ENCODE results near the gene CEBPA. TPM values are rescaled to one million over a fixed set of nuclear protein-coding genes. Genes with fewer than 3 reads are reported as not detected.

The CEBPA gene
- total RNA-seq, 6 experiments from 2014 or later: 53.9 to 163 (median 119) TPM

DNA sequence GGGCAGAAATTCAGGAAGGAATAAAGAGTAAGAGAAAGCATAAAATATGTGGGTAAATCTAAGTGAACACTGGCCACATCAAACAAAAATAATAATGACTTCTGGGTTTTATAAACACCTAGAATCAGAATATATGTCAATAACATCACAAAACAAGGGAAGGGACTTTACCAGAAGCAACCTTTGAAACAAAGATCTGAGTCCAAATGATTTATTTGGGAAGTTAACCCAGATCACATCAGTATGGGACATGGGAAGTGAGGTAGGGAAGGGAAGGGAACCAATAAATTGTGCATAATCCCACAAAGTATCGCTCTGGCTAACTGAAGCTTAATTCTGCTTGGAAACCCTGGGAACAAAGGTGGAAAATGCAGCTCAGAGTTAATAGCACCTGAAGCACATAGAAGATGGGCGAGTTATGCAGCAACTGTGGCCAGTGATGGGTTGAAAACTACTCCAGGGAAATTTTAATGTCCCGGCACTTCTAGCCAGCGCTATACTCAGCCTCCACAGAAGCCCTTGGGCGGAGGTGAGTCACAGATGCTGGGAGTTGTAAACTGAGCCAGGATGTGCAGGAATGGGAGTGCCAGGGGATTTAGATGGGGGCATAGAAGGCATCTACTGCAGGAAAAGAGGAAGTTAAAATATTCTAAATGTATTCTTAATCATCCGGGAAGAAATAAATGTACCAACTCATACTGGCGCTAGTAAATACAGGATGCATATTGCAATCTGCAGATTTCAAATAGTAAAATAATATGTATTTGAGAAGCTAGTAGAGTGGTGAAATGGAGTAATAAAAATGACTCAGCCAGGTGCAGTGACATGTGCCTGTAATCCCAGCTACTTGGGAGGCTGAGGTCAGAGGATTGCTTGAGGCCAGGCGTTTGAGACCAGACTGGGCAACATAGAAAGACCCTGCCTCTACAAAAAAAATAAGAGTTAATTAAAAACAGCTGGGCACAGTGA lies 37.0 kb upstream of the CEBPA start:
- Histone ChIP-seq H3K27me3 (no peaks in the 10 kb centered on the region), H3K36me3 (no peaks in the 10 kb centered on the region), H3K9me3 (no peaks in the 10 kb centered on the region), H3K4me1 (peaks cover 0 to 17% (median 0%) of the 10 kb centered on the region in 4 donors), H3K27ac (no peak overlapping the region), H3K4me3 (no peak overlapping the region)
- intact Hi-C loops (cut with DNase I): loop anchor here in 1 of 2 donors (10.0 kb wide), 1 partner anchor 66 kb away; no protein-coding TSS in a partner anchor
- ATAC-seq: peak in 2 of 4 donors; percentile 26 to 28
- WGBS (ENCODE audit: insufficient coverage, low coverage, low lambda C conversion rate, missing lambda C conversion rate): 65% methylated on average over 6 of the region's 8 CpGs
- no peak for TF ChIP-seq CTCF (IDR thresholded peaks at IDR 0.05)
- no peak for TF ChIP-seq POLR2A (IDR thresholded peaks at IDR 0.05)
- DNase-seq: no peak

DNA sequence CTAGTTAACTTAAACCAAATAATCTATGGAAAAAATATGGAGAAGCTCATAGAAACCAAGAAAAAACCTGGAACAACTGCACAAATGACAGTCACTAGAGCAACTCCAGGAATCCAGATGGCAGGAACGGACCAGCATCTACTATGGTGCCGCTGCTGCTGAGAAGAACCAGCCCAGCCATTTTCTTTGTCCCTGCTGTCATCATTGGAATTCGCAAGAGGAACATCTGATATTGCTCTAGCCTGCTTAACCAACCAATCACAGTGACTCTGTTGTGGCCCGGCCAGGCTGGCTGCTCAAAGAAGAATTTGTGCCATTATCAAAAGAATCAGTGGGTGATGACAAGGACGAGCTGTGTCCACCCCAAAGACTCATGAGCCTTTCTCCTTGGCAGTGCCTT lies 33.1 kb upstream of the CEBPA start:
- H3K27ac ChIP-seq: no peak overlapping the region
- no peak for TF ChIP-seq POLR2A (IDR thresholded peaks at IDR 0.05)
- no peak for TF ChIP-seq CTCF (IDR thresholded peaks at IDR 0.05)
- no peak overlapping the region for H3K4me3 ChIP-seq
- WGBS (ENCODE audit: insufficient coverage, low coverage, low lambda C conversion rate, missing lambda C conversion rate): 75% methylated on average over 2 of the region's 5 CpGs
- intact Hi-C loops (cut with DNase I): loop anchor here in 1 of 2 donors (10.0 kb wide), 1 partner anchor 69 kb away; no protein-coding TSS in a partner anchor
- H3K36me3 ChIP-seq: no peaks in the 10 kb centered on the region
- ATAC-seq: no peak
- no peaks in the 10 kb centered on the region for H3K27me3 ChIP-seq
- DNase-seq: no peak
- H3K4me1 ChIP-seq: peaks cover 0 to 18% (median 6%) of the 10 kb centered on the region in 4 donors
- no peaks in the 10 kb centered on the region for H3K9me3 ChIP-seq

DNA sequence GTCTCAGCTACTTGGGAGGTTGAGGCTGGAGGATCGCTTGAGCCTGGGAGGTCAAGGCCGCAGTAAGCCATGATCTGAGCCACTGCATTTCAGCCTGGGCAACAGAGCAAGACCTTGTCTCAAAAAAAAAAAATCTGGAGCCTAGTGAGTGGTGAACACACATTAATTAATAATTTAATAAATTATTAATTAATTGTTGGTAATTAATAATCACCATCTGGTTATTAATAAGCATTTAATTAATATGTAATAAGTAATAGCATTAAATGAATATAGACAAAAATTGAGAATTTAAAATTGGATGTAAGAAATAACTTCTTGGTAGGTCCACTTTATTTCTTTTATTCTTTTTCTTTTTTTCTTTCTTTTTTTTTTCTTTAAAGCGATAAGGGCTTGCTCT lies 31.9 kb upstream of the CEBPA start:
- Histone ChIP-seq H3K36me3 (no peaks in the 10 kb centered on the region), H3K4me3 (no peak overlapping the region), H3K4me1 (peaks cover 0 to 30% (median 11%) of the 10 kb centered on the region in 4 donors), H3K27me3 (no peaks in the 10 kb centered on the region), H3K27ac (no peak overlapping the region), H3K9me3 (no peaks in the 10 kb centered on the region)
- 82% methylated on average over 3 of the region's 3 CpGs for WGBS (ENCODE audit: insufficient coverage, low coverage, low lambda C conversion rate, missing lambda C conversion rate)
- ATAC-seq (no peak), DNase-seq (no peak)
- TF ChIP-seq POLR2A (IDR thresholded peaks at IDR 0.05) (no peak), CTCF (IDR thresholded peaks at IDR 0.05) (no peak)
- intact Hi-C loops (cut with DNase I): loop anchor here in 1 of 2 donors (10.0 kb wide), 1 partner anchor 71 kb away; no protein-coding TSS in a partner anchor

DNA sequence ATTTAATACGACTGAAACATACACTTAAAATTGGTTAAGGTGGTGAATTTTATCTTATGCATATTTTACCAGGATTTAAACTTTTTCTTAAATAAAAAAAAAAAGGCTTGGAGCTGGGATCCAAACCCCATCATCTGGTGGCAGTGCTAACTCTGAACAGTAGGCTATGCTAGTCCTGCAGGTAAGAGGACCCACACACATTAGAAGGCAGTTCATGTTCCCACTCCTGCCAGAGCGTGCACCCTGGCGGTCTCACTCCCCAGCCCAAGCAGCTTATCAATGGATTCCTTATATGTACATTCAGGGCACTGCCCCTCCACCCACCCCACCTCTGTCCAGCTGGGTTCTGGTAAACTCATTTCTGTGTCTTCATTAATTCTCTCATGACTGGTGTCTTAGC lies 31.3 kb upstream of the CEBPA start:
- ATAC-seq (peak; percentile 61 to 84 (median 66)), DNase-seq (peak in 1 of 3 donors; percentile 35)

More for the DNA sequence above, 31.3 kb upstream of the CEBPA start:
- 20% methylated on average over 1 of the region's 3 CpGs for WGBS (ENCODE audit: insufficient coverage, low coverage, low lambda C conversion rate, missing lambda C conversion rate)
- Histone ChIP-seq H3K4me3 (no peak overlapping the region), H3K4me1 (peaks cover 0 to 36% (median 13%) of the 10 kb centered on the region in 4 donors), H3K27ac (no peak overlapping the region), H3K9me3 (no peaks in the 10 kb centered on the region), H3K36me3 (no peaks in the 10 kb centered on the region), H3K27me3 (no peaks in the 10 kb centered on the region)
- intact Hi-C loops (cut with DNase I): loop anchor here in 1 of 2 donors (10.0 kb wide), 1 partner anchor 71 kb away; no protein-coding TSS in a partner anchor
- no peak for TF ChIP-seq POLR2A (IDR thresholded peaks at IDR 0.05)
- TF ChIP-seq CTCF (IDR thresholded peaks at IDR 0.05): peak; percentile 38 to 57 (median 46)
